ENCODE measurements around the gene WWOX. TPM values are rescaled to one million over a fixed set of nuclear protein-coding genes. Genes with fewer than 3 reads are reported as not detected.

Gene WWOX
- total RNA-seq, 1 donor from 2014 or later, result 9.5 TPM

GRCh38 chr16:78729687-78730086 is 630.2 kb downstream of the WWOX start:
- DNase-seq (ENCODE audit: low read depth in 2 of 2), result no peak

- DNase-seq (ENCODE audit: low read depth in 2 of 2), result no peak
Observed at GRCh38 chr16:78731785-78732184, 632.3 kb downstream of the WWOX start.

GRCh38 chr16:78732696-78733095 is 633.2 kb downstream of the WWOX start:
- DNase-seq (ENCODE audit: low read depth in 2 of 2), result no peak

GRCh38 chr16:78735337-78735736 is 635.9 kb downstream of the WWOX start:
- DNase-seq (ENCODE audit: low read depth in 2 of 2), result no peak

- DNase-seq (ENCODE audit: low read depth in 2 of 2), result no peak
Observed at GRCh38 chr16:78737630-78738029, 638.2 kb downstream of the WWOX start.

- DNase-seq (ENCODE audit: low read depth in 2 of 2), result no peak
Observed at GRCh38 chr16:78738557-78738956, 639.1 kb downstream of the WWOX start.

- DNase-seq (ENCODE audit: low read depth in 2 of 2), result no peak
Observed at GRCh38 chr16:78740269-78740668, 640.8 kb downstream of the WWOX start.

GRCh38 chr16:78742501-78743283 is 643.2 kb downstream of the WWOX start:
- DNase-seq (ENCODE audit: low read depth in 2 of 2), result no peak

GRCh38 chr16:78743556-78743955 is 644.1 kb downstream of the WWOX start:
- no peak for DNase-seq (ENCODE audit: low read depth in 2 of 2)

GRCh38 chr16:78744099-78744498 is 644.6 kb downstream of the WWOX start:
- no peak for DNase-seq (ENCODE audit: low read depth in 2 of 2)

GRCh38 chr16:78744796-78745107 is 645.3 kb downstream of the WWOX start:
- DNase-seq (ENCODE audit: low read depth in 2 of 2), result no peak

- no peak for DNase-seq (ENCODE audit: low read depth in 2 of 2)
Observed at GRCh38 chr16:78745108-78746019, 645.9 kb downstream of the WWOX start.

- DNase-seq (ENCODE audit: low read depth in 2 of 2), result no peak
Observed at GRCh38 chr16:78746718-78747117, 647.3 kb downstream of the WWOX start.

- DNase-seq (ENCODE audit: low read depth in 2 of 2), result no peak
Observed at GRCh38 chr16:78748220-78748929, 648.9 kb downstream of the WWOX start.

GRCh38 chr16:78749745-78750268 is 650.4 kb downstream of the WWOX start:
- DNase-seq (ENCODE audit: low read depth in 2 of 2), result no peak

- DNase-seq (ENCODE audit: low read depth in 2 of 2), result no peak
Observed at GRCh38 chr16:78750611-78751010, 651.2 kb downstream of the WWOX start.

- DNase-seq (ENCODE audit: low read depth in 2 of 2), result no peak
Observed at GRCh38 chr16:78751601-78752000, 652.1 kb downstream of the WWOX start.

GRCh38 chr16:78754713-78755112 is 655.3 kb downstream of the WWOX start:
- no peak for DNase-seq (ENCODE audit: low read depth in 2 of 2)

GRCh38 chr16:78755751-78756661 is 656.6 kb downstream of the WWOX start:
- DNase-seq (ENCODE audit: low read depth in 2 of 2), result no peak

GRCh38 chr16:78759596-78759995 is 660.1 kb downstream of the WWOX start:
- DNase-seq (ENCODE audit: low read depth in 2 of 2), result no peak

GRCh38 chr16:78760611-78761010 is 661.2 kb downstream of the WWOX start:
- no peak for DNase-seq (ENCODE audit: low read depth in 2 of 2)
